Measurements from ENCODE around the gene ABHD2.

DNA sequence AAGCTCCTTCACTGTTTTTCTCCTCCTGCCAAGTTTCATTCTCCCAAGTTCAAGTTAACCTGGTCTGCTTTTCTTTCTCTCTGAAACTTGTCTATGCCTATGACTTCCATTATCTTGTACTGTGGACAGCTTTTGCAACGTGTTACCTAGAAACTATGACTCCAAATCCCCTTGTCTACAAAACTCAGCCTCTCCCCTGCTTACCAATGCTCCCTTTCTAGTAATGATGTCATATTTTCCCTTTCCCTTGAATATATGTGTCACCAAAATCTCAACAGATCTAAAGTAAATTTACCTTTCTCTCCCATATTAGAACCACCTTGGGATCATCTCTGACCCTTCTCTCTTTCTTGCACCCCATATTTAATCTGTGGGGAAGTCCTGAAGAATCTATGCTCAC, 10.5 kb upstream of the ABHD2 start:
- TF ChIP-seq CTCF (IDR thresholded peaks at IDR 0.05; ENCODE audit: low read depth, low read length) = no peak
- no peak for TF ChIP-seq MAX (IDR thresholded peaks at IDR 0.05; ENCODE audit: low read depth, low read length)
